ACC112 (cell line): Measurements from ENCODE around the gene SPRYD3.

Experiments used
- H2AFZ ChIP-seq: fragments of 200-600 bp; sonication (generic); one replicate; pipeline ENCODE4 v1.6.0; 2017; ENCODE audit warnings: antibody characterized with exemption, low read length; ENCODE audit not compliant: unreplicated experiment
- H3K27ac ChIP-seq: fragments of 200-600 bp; sonication (generic); 2 replicates; pipeline ENCODE4 v1.5.1; 2014; ENCODE audit warnings: low read depth, mild to moderate bottlenecking, antibody characterized with exemption, low read length, moderate library complexity
- H3K27me3 ChIP-seq: fragments of 200-600 bp; sonication (generic); 2 replicates; pipeline ENCODE4 v1.6.1; 2014; ENCODE audit warnings: mild to moderate bottlenecking, antibody characterized with exemption, low read length, moderate library complexity, mixed read lengths; ENCODE audit not compliant: insufficient read depth
- H3K36me3 ChIP-seq: fragments of 200-600 bp; sonication (generic); 2 replicates; pipeline ENCODE4 v1.6.1; 2016; ENCODE audit warnings: mild to moderate bottlenecking, antibody characterized with exemption, low read length, moderate library complexity, mixed read lengths; ENCODE audit not compliant: insufficient read depth
- H3K4me1 ChIP-seq: fragments of 200-600 bp; sonication (generic); one replicate; pipeline ENCODE4 v1.6.1; 2016; ENCODE audit warnings: low read length, mixed read lengths; ENCODE audit not compliant: insufficient read depth, unreplicated experiment, control insufficient read depth
- H3K4me3 ChIP-seq: fragments of 200-600 bp; sonication (generic); 2 replicates; pipeline ENCODE4 v1.5.1; 2014; ENCODE audit warnings: mild to moderate bottlenecking, low read depth, low read length
- H3K79me2 ChIP-seq: fragments of 200-600 bp; sonication (generic); one replicate; pipeline ENCODE4 v1.6.0; 2016; ENCODE audit warnings: low read length; ENCODE audit not compliant: control insufficient read depth, unreplicated experiment, insufficient read depth

Gene SPRYD3

DNA sequence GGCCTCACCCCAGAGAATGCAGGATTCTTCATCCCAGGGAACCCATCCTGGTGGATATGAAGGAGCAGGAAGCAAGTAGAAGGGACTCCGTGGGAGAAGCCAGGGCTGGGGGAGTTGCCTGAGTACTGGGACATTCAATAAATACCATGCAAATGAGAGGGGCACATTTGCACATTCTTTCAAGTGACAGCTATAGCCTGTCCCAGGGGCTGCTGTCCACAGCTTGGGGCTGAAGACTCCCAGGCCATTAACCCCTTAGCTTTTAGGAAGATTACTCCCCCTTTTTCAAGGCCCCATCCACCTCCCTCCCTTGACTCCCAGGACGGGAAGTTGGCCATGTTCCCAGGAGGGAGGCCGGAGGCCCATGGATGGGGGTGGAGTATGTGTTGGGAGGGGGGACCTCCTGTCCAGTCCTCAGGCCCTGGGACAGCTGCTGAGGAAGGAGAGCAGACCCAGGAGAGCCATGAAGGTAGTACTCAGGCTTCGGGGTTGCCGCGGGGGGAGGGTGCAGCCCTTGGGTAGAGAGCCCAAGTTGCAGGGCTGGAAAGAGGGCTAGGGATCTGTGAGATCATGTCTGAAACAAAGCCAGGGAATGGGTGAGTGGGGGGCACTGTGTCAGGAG lies 30.3 kb downstream of the SPRYD3 start:
- Histone ChIP-seq H3K36me3 (peaks cover 10% of the 10 kb centered on the region; the same call in 1 of the 2 replicates), H3K27me3 (no peaks in the 10 kb centered on the region), H3K4me1 (peaks cover 76% of the 10 kb centered on the region), H2AFZ (no peak overlapping the region), H3K27ac (peak overlapping the region; percentile 85), H3K4me3 (peak overlapping the region; percentile 92), H3K79me2 (peaks cover 34% of the 10 kb centered on the region)

DNA sequence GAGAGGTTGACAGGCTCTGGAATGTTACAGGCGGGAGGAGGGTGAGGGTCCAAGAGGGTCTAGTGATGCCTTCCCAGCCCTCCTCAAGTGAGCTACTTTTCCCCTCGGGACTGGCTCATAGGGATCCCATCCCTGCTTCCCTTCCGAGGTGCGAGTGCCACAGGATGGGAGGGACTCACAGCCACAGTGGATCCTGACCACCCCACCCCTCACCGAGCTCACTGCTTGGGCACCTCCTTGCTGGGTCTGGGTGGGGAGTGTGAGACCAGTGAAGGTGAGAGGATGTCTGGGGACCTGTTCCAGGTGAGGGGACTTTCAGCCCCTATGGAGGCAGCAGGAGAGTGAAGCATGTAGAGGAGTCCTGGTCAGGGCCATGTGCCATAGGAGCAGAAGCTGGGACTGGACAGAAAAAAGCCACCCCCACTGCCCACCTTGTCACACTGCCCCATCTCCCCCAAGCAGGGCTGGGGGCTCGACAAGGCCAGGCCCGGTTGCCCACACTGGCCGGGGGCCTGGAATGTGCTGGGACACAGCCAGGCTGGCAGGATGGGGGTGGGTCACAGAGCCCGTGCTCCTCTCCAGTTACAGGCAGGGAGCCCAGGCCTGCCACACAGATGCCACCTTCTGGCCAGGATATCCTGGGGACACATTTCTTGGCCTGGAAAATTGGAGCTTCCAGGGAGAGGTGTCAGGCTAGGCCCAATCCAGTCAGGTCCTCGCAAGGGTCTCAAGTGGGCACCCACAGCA lies 31.0 kb downstream of the SPRYD3 start:
- H3K27ac ChIP-seq: peak overlapping the region; percentile 85
- H3K4me1 ChIP-seq: peaks cover 70% of the 10 kb centered on the region
- 0 out of 2 replicates have a peak, but pooled peaks cover 6% of the 10 kb centered on the region for H3K36me3 ChIP-seq
- H3K79me2 ChIP-seq: peaks cover 34% of the 10 kb centered on the region
- H3K27me3 ChIP-seq: no peaks in the 10 kb centered on the region
- H2AFZ ChIP-seq: no peak overlapping the region
- H3K4me3 ChIP-seq: peak overlapping the region; percentile 92

DNA sequence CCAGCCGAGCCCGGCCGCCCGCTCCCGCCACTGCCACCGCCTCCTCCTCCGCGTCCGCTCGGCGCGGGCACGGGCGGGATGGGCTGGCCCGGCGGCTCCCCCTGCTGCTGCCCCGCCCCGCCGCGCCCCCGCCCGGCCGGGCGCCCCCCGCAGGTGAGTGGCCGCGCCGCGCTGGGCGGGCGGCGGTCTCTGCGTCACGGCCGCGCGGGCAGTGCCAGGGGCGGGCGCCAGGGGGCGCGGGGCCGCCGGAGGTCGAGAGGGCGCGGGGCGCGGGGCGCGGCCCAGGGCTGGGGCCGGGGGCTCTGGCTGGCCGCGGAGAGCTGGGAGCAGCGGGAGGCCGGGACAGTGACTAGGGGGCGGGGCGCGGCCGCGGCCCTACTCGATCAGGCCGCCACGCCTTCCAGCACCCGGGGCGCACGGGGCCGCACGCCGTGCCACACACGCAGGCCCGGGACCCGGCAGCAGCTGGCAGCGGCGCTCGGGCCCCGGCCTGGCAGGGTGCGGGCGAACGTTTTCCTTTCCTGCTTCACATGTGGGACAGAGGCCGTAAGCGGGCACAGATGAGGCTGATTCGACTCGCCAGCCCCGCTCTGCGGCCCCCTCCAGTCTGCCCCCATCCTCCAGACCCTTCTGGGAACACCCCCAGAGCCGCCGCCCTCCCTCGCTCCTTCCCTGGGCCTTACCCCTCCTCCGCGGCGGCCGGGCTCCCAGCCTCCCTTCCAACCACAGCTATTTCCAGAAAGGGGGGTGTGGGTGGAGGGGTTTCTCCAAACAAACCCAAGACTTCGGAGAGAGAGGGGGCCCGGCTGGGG lies 31.8 kb downstream of the SPRYD3 start:
- peak overlapping the region; percentile 85 for H3K27ac ChIP-seq
- no peak overlapping the region for H2AFZ ChIP-seq
- no peaks in the 10 kb centered on the region for H3K27me3 ChIP-seq
- H3K4me3 ChIP-seq: peak overlapping the region; percentile 92
- H3K4me1 ChIP-seq: peaks cover 63% of the 10 kb centered on the region
- H3K79me2 ChIP-seq: peaks cover 31% of the 10 kb centered on the region
- H3K36me3 ChIP-seq: 0 out of 2 replicates have a peak, but pooled peaks cover 6% of the 10 kb centered on the region

DNA sequence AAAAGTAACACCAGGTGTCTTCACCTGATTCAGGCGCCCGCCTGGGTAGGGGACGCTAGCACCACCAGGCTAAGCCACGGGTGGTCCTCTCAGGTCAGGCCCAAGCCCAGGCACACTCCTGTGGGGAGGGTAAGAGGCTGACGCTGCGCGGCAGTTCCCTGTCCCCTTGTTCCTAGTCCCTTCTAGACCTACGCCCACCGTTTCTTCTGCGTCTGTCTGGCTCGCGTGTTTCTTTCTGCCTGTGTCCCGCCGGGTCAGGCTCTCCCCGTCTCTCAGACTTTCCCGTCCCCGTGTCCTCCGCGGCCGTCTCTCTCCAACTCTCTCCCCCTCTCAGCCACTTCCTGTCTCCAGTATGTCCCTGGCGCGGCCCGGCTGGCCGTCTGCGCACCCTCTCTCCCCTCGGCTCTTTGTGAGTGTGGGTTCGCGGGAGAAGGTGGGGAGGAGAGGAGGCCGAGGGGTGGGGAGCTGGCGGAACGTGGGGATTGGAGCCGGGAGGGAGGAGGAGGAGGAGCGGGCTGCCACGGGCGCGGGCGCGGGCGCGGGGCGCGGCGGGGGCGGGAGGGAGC lies 32.5 kb downstream of the SPRYD3 start:
- Histone ChIP-seq H3K27me3 (no peaks in the 10 kb centered on the region), H3K4me1 (peaks cover 56% of the 10 kb centered on the region), H3K27ac (peak overlapping the region; percentile 74), H3K36me3 (0 out of 2 replicates have a peak, but pooled peaks cover under 1% of the 10 kb centered on the region), H3K4me3 (peak overlapping the region; percentile 76), H3K79me2 (peaks cover 24% of the 10 kb centered on the region), H2AFZ (peak overlapping the region; percentile 10)

DNA sequence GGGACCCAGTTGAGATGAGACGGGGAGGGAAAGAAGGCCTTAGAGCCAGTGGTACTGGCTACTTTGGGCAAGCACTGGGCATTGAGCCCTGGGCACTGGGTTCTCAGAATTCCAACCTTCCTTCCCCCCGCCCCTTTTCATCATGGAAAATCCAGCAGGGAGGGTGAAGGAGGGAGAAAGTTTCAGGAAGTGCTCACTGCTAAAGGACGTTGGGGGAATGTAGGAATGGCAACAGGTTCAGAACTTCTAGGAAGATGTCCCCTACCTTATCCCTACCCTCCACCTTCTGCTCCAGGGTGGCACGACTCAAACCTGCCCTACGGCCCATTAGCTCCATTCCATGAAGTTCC lies 33.5 kb downstream of the SPRYD3 start:
- H3K79me2 ChIP-seq: peaks cover 13% of the 10 kb centered on the region
- peak overlapping the region; percentile 76 for H3K4me3 ChIP-seq
- H3K27ac ChIP-seq: peak overlapping the region; percentile 74
- H2AFZ ChIP-seq: no peak overlapping the region
- H3K4me1 ChIP-seq: peaks cover 46% of the 10 kb centered on the region
- no peaks in the 10 kb centered on the region for H3K36me3 ChIP-seq
- no peaks in the 10 kb centered on the region for H3K27me3 ChIP-seq

DNA sequence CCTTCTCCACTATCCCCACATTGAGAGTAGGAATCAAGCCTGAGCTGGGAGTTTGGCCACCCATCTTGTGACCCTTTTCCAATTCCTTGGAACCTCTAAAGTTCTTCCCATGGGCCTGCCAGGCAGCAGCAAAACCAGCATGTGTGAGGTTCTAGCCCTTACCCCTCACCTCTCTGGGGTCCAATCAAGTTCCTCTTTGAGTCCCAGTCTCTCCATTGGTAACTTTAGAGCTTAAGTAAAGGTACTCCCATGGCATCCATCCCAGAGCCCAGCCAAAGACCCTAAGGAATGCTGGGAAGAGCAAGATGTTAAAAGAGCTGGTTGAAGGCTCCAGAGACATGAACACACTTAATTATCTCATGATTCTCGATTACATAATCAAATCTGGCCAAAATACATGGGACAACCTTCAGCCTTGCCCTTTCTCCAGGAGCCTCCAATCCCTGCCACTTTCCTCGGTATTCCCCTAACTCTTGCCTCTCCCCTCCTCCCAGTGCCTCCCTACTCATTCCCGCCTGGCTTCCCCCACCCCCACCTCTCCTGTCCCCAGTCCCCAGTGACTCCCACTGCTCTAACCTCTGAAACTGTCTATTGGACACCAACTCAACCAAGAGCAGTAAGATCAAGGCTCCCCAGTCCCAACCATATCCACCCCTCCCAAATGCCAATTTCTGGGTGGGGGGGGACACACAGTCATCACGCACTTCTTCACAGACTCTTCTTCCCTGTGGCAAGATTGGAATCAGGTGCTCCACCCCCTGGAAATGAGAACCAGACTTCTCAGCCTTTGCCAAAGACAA lies 34.1 kb downstream of the SPRYD3 start:
- Histone ChIP-seq H2AFZ (no peak overlapping the region), H3K79me2 (peaks cover 7% of the 10 kb centered on the region), H3K4me1 (peaks cover 44% of the 10 kb centered on the region), H3K4me3 (peak overlapping the region; percentile 76), H3K36me3 (no peaks in the 10 kb centered on the region), H3K27me3 (no peaks in the 10 kb centered on the region), H3K27ac (0 out of 2 replicates have a peak overlapping the region, but pooled peaks have one; percentile 74)

DNA sequence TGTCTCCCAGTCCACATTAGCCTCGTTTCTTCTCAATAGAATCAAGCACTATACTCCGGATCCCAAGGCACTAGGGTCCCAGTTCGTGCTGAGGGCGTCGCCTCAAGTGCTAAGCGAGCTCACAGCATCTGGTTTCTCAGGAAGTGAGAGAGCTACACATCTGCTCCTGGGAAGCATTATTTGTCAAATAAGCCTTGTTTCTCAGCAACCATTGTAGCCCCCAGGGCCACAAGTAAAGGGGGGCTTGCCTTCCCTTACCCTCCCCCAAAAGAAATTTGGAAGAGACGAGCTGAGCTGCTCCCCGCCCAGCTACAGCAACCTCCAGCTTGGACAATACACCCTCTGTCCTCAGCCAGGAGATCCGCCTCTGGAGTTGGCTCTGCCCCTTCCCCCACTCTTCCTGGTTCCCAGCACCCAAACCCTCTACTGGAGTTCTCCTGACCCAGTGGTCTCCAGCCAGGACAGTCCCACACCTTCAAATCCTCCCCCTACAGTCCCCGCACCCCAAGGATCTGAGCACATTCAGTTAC lies 35.1 kb downstream of the SPRYD3 start:
- no peak overlapping the region for H3K27ac ChIP-seq
- H2AFZ ChIP-seq: no peak overlapping the region
- H3K4me1 ChIP-seq: peaks cover 39% of the 10 kb centered on the region
- H3K36me3 ChIP-seq: peaks cover 3% of the 10 kb centered on the region; the same call in 1 of the 2 replicates
- no peaks in the 10 kb centered on the region for H3K79me2 ChIP-seq
- no peaks in the 10 kb centered on the region for H3K27me3 ChIP-seq
- H3K4me3 ChIP-seq: no peak overlapping the region

DNA sequence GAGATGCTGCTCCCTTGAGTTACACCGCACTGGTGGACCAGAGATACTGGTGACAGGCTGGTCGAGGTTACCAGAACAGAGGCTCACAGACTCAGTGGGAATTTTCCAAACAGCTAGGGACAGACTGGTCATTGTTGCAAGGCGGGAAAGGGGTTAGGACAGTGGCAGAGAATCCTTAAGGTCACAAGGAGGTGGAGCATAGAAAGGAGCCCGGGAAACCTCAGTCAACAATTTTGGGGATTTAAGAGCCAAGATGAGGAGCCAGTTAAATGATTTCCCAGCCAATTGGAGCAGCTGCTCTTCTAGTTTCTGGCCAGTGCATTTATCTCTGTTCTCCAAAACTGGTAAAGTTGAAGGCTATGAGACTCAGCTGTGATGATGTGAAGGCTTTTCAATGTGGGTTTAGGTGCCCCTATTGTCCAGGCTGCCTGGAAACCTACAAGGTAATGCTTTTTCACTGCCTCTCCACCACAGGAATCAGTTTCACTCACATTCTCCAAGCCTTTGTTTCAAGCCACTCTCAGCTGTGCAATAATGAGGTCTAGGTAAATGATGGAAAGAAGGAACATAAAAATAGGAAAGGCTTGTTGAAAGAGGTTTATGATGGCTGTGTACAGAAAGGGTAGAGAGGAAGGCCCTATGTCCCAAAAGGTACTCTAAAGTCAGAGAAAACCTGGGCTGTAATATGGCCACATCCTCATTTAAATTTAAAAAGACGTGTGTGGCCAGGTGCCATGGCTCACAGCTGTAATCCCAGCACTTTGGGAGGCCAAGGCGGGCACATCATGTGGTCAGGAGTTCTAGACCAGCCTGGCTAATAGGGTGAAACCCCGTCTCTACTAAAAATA lies 36.4 kb downstream of the SPRYD3 start:
- Histone ChIP-seq H3K27me3 (no peaks in the 10 kb centered on the region), H3K4me1 (peaks cover 26% of the 10 kb centered on the region), H3K4me3 (no peak overlapping the region), H2AFZ (no peak overlapping the region), H3K36me3 (peaks cover 9% of the 10 kb centered on the region; the same call in 1 of the 2 replicates), H3K27ac (no peak overlapping the region), H3K79me2 (no peaks in the 10 kb centered on the region)

DNA sequence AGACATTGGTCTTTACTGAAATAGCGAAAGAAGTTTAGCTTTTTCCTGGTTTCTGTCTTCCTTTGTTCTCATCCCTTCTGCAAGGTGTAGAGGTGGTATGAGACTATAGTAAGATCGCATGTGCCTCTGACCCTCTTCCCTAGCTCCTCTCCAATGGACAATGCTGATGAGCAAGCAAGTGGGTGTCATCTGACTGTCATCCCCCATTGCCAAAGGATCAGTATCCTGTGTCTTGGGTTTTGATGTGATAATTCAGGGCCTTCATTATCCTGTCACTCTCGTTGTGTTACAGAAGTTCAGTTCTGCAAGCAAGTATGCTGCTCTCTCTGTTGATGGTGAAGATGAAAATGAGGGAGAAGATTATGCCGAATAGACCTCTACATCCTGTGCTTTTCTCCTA lies 39.3 kb downstream of the SPRYD3 start:
- H3K27me3 ChIP-seq: no peaks in the 10 kb centered on the region
- peaks cover 11% of the 10 kb centered on the region for H3K4me1 ChIP-seq
- H2AFZ ChIP-seq: no peak overlapping the region
- H3K4me3 ChIP-seq: no peak overlapping the region
- H3K36me3 ChIP-seq: peaks cover 23% of the 10 kb centered on the region
- no peak overlapping the region for H3K27ac ChIP-seq
- no peaks in the 10 kb centered on the region for H3K79me2 ChIP-seq
